Esophagus squamous epithelium (tissue), 5 donors: Measurements from ENCODE around the gene CEND1. TPM values are rescaled to one million over a fixed set of nuclear protein-coding genes. Genes with fewer than 3 reads are reported as not detected.
A peak's percentile ranks its signal among the peaks of the same experiment; 100 is the strongest.

Experiments used
- DNase-seq: peaks from one replicate; lab custom pipeline; 2025; lab: John Stamatoyannopoulos, UW
- H3K27ac ChIP-seq, 4 donors: fragments of 200-600 bp; sonication (generic); one replicate each; pipeline ENCODE4 v1.5.1; 2016 to 2019; ENCODE audit warnings: mild to moderate bottlenecking in 1 of 4
- H3K27me3 ChIP-seq, 4 donors: fragments of 200-600 bp; sonication (generic); 1 replicate in 3 of 4; 2 replicates in 1 of 4; pipeline versions ENCODE4 v1.5.1 to v1.6.0; 2017 to 2021; ENCODE audit warnings: antibody characterized with exemption in 1 of 4
- H3K36me3 ChIP-seq, 3 donors: fragments of 200-600 bp; sonication (generic); one replicate each; pipeline ENCODE4 v1.5.1; 2016 to 2019
- H3K4me1 ChIP-seq, 3 donors: fragments of 200-600 bp; sonication (generic); one replicate each; pipeline ENCODE4 v1.5.1; 2017 to 2019
- H3K4me3 ChIP-seq, 4 donors: fragments of 200-600 bp; sonication (generic); 1 replicate in 3 of 4; 2 replicates in 1 of 4; pipeline ENCODE4 v1.5.1; 2016 to 2019; ENCODE audit warnings: mild to moderate bottlenecking in 2 of 4, moderate library complexity in 1 of 4
- H3K9me3 ChIP-seq, 3 donors: fragments of 200-600 bp; sonication (generic); one replicate each; pipeline ENCODE4 v1.5.1; 2016 to 2019
- POLR2A ChIP-seq, 4 donors: fragments of 450-650 bp; IDR thresholded peaks; one replicate each; pipeline ENCODE4 v1.6.1; 2017; ENCODE audit warnings: antibody characterized with exemption in 4 of 4, mild to moderate bottlenecking in 4 of 4, moderate library complexity in 3 of 4
- WGBS, 2 donors: methylation state at CpG; one replicate each; pipeline ENCODE4 v1.1.5; 2018; 5-methylcytosine and 5-hydroxymethylcytosine counted together
- intact Hi-C: fragments of 100-400 bp; cut with DNase I; formaldehyde crosslinking; loops from one replicate; pipeline ENCODE4 v1.15.0; 2022
- total RNA-seq, 4 donors: library from RNA; depleted of rRNA; stranded (reverse); fragments of >200 nt; gene quantifications; one replicate each; pipeline ENCODE4 v1.1.0, GENCODE V29; 2016
- TF ChIP-seq, protein P1 (sequence below), 6 experiments: fragments of 450-650 bp in 4 of 6; fragments of 200-600 bp in 2 of 6; sonication (generic) in 2 of 6; IDR thresholded peaks; one replicate each; pipeline ENCODE4 v1.5.1; 2016 to 2019; ENCODE audit warnings: antibody characterized with exemption in 6 of 6, mild to moderate bottlenecking in 4 of 6, moderate library complexity in 4 of 6
- donor health status: DM: yes; HTN: yes; CAD: no.

The CEND1 gene
- total RNA-seq, 4 donors from 2014 or later, result 0.15 TPM; not detected in 3

DNA sequence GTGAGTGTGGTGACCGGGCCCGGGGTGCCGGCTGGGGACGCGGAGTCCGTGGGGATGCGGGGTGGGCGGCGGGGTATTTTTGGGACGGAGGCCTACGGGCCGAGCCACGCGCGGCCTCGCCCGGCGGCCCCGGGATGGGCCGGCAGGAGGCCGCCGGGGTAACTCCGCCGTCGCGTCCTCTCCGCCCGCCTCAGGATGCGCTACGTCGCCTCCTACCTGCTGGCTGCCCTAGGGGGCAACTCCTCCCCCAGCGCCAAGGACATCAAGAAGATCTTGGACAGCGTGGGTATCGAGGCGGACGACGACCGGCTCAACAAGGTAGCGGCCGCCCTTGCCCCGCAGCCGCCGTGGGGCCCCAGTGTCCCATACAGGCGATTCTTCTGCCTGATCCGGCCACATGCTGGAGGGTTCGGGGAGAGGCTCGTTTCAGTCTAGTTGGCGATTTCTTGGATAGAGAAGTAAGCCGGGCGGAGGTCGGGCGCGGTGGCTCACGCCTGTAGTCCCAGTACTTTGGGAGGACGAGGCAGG lies 20.2 kb upstream of the CEND1 start:
- no peak for DNase-seq
- Histone ChIP-seq H3K36me3 (peaks cover 18 to 39% (median 23%) of the 10 kb centered on the region in 3 donors), H3K27ac (peak overlapping the region; percentile 98 to 99 (median 98)), H3K4me1 (peaks cover 25 to 59% (median 31%) of the 10 kb centered on the region in 3 donors), H3K9me3 (no peaks in the 10 kb centered on the region), H3K27me3 (no peaks in the 10 kb centered on the region), H3K4me3 (peak overlapping the region; percentile 69 to 99 (median 83))
- TF ChIP-seq, protein P1, sequence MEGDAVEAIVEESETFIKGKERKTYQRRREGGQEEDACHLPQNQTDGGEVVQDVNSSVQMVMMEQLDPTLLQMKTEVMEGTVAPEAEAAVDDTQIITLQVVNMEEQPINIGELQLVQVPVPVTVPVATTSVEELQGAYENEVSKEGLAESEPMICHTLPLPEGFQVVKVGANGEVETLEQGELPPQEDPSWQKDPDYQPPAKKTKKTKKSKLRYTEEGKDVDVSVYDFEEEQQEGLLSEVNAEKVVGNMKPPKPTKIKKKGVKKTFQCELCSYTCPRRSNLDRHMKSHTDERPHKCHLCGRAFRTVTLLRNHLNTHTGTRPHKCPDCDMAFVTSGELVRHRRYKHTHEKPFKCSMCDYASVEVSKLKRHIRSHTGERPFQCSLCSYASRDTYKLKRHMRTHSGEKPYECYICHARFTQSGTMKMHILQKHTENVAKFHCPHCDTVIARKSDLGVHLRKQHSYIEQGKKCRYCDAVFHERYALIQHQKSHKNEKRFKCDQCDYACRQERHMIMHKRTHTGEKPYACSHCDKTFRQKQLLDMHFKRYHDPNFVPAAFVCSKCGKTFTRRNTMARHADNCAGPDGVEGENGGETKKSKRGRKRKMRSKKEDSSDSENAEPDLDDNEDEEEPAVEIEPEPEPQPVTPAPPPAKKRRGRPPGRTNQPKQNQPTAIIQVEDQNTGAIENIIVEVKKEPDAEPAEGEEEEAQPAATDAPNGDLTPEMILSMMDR (IDR thresholded peaks at IDR 0.05), result peak in 1 of 6 experiments; percentile 21
- no peak for TF ChIP-seq POLR2A (IDR thresholded peaks at IDR 0.05)
- intact Hi-C loops, result no loop called here
- 0% methylated on average over 4 of the region's 55 CpGs; no CpG with 5 or more reads in 1 of the 2 donors for WGBS, 2 donors

DNA sequence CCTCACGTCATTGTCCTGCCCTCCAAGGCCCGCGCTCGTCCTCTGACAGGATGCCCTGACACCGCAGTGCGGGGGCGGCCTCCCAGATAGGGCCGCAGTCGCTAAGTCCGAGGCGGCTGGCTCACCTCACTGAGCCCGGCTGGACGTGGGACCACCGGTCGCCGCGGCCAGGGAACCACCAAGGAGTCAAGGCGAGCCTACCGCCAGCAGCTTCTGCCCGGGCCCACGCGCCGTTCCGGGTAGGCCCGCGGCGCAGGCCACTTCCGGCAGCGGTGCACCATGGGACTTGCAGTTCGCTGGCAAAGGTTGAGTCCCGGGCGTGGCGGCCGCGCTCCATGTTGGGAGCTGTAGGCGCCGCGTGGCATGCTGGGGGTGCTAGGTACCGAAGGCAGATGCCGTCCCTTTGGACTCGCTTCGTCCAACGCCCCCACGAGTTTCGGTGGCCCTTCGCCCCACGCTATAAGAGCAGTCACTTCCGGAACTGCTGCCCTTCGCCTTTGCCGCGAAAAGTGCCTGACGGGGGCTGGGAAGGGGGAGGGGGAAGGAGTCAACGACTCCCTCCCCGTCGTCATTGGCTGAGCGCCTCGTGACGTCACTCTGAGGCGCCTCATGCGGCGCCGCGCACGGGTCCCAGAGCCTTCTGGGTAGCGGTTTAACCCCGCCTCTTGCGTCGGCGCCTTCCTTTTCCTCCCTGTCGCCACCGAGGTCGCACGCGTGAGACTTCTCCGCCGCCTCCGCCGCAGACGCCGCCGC lies 19.6 kb upstream of the CEND1 start, which contains the start of gene RPLP2:
Gene RPLP2, plus strand, starts transcription at position 681 of the 753 bp plus-strand sequence. CDS start 268 bp downstream, outside the sequence.
- H3K36me3 ChIP-seq, result peaks cover 18 to 33% (median 23%) of the 10 kb centered on the region in 3 donors
- peaks cover 29 to 65% (median 37%) of the 10 kb centered on the region in 3 donors for H3K4me1 ChIP-seq
- peak within 1 kb of the TSS; percentile 69 to 99 (median 83) for H3K4me3 ChIP-seq
- TF ChIP-seq, protein P1 (IDR thresholded peaks at IDR 0.05), result peak in 2 of 6 experiments; percentile 13 to 14
- TF ChIP-seq POLR2A (IDR thresholded peaks at IDR 0.05), result peak in 3 of 4 donors; percentile 85 to 90 (median 88)
- H3K27me3 ChIP-seq, result no peaks in the 10 kb centered on the region
- DNase-seq, result peak; percentile 96
- 0% methylated on average over 1 to 12 of the region's 81 CpGs for WGBS, 2 donors
- intact Hi-C loops, result no loop called here
- H3K27ac ChIP-seq, result peak within 1 kb of the TSS; percentile 98 to 99 (median 98)
- H3K9me3 ChIP-seq, result no peaks in the 10 kb centered on the region

DNA sequence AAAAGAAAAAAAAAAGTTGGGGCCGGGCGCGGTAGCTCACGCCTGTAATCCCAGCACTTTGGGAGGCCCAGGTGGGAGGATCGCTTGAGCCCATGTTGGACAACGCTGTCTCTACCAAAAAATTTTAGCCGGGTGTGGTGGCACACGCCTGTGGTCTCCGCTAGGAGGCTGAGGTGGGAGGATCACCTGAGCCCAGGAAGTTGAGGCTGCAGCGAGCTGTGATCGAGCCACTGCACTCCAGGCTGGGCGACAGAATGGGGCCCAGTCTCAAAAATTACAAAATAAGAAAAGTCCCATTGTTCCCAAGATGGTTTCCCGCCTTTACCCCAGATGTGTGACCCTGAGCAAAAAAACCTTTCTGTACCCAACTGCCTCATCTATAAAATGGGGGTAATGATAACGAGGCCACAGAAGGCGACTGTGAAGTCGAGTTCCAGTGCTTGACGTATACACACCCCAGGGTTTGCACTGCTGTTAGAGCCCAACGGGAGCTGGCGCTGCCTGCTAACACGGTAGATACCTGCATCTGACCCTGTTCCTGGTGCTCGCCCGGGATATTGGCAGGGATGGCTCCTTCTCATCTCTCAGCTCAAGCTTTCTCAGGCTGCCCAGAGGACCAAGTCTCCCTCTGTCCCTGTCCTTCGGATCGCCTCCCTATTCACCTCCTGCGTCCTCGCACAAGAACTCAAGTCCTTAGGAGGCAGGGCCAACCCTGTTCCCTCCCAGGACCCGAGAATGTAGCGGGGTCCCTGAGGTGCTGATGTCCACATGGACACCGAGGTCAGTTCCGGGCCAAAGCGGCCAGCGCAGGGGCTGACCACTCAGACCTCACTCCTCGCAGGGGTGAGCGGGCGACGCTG lies 18.8 kb upstream of the CEND1 start:
- DNase-seq, result no peak
- H3K27ac ChIP-seq, result peak overlapping the region; percentile 98 to 99 (median 98)
- intact Hi-C loops, result no loop called here
- H3K4me1 ChIP-seq, result peaks cover 37 to 73% (median 45%) of the 10 kb centered on the region in 3 donors
- WGBS, 2 donors, result 28 to 42% methylated on average over 22 to 25 of the region's 36 CpGs
- peak overlapping the region; percentile 69 to 99 (median 83) for H3K4me3 ChIP-seq
- peaks cover 16 to 26% (median 23%) of the 10 kb centered on the region in 3 donors for H3K36me3 ChIP-seq
- no peaks in the 10 kb centered on the region for H3K9me3 ChIP-seq
- no peak for TF ChIP-seq POLR2A (IDR thresholded peaks at IDR 0.05)
- TF ChIP-seq, protein P1 (IDR thresholded peaks at IDR 0.05), result peak in 1 of 6 experiments; percentile 13
- no peaks in the 10 kb centered on the region for H3K27me3 ChIP-seq

DNA sequence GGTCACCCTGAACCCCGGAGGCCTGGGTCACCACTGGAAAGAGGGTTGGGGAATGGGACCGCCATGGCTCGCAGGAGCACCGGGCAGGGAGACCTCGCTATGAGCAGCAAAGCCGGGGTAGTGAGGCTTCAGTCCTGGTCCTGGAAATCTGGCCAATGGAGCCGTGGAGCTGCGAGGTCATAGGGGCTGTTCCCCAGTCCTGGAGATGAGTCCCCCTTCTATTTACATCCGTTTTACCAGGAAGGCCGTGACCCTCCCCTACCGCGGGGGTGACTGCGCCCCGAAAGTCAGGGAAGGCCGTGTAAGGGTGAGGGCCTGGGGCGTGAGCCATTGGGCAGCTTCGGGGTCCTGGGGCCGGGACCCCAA lies 14.7 kb upstream of the CEND1 start:
- peaks cover 22 to 58% (median 30%) of the 10 kb centered on the region in 3 donors for H3K4me1 ChIP-seq
- TF ChIP-seq, protein P1 (IDR thresholded peaks at IDR 0.05), result no peak
- TF ChIP-seq POLR2A (IDR thresholded peaks at IDR 0.05), result no peak
- intact Hi-C loops, result no loop called here
- no peaks in the 10 kb centered on the region for H3K27me3 ChIP-seq
- no peaks in the 10 kb centered on the region for H3K9me3 ChIP-seq
- no peak for DNase-seq
- peak overlapping the region; percentile 55 to 87 (median 68) for H3K4me3 ChIP-seq
- 0% methylated on average over 2 to 9 of the region's 18 CpGs for WGBS, 2 donors
- H3K36me3 ChIP-seq, result peaks cover 0 to 40% (median 11%) of the 10 kb centered on the region in 3 donors
- peak overlapping the region; percentile 83 to 98 (median 92) for H3K27ac ChIP-seq
